SH-SY5Y (cell line): ENCODE measurements around the gene COL20A1.

Source experiments
- GATA2 ChIP-seq: IDR thresholded peaks from 2 replicates; pipeline ENCODE4 v1.6.1; 2011; ENCODE audit warnings: mild to moderate bottlenecking, low read depth, low read length
- GATA3 ChIP-seq: IDR thresholded peaks from 2 replicates; pipeline ENCODE4 v1.6.1; 2011; ENCODE audit warnings: low read depth, mild to moderate bottlenecking, low read length, moderate library complexity

DNA sequence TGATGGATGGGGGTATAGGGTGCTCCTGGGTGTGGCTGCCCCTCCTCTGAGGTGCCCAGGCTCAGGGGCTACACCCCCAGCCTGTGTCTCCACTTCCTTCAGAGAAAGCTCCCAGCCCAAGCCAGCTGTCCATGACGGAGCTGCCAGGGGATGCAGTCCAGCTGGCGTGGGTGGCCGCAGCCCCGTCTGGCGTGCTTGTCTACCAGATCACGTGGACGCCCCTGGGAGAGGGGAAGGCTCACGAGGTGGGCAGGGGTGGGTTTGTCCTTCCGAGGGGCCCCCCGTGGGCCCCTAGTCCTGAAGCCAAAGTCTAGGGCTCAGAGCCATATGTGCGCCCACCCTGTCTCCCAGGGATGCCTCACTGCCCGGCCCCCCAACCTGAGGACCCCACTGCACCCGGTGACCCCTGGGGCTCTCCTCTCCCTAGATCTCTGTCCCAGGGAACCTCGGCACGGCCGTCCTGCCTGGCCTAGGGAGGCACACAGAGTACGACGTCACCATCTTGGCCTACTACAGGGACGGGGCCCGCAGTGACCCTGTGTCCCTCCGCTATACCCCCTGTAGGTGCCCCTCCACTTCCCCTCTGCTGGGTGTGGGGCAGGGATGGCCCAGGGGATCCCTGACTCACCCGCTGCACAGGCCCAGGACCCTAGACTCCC is 19.8 kb downstream of the COL20A1 start:
- TF ChIP-seq GATA2 (no peak), GATA3 (no peak)
